Smooth muscle cell (in vitro differentiated cells): ENCODE measurements around the gene KIAA0753. TPM values are rescaled to one million over a fixed set of nuclear protein-coding genes. Genes with fewer than 3 reads are reported as not detected.

Experiments
- DNase-seq: peaks from one replicate; lab custom pipeline; 2025; ENCODE audit not compliant: unreplicated experiment; lab: John Stamatoyannopoulos, UW
- H2AFZ ChIP-seq: fragments of 200-600 bp; sonication (generic); 2 replicates; pipeline ENCODE4 v1.6.0; 2016; ENCODE audit warnings: antibody characterized with exemption, low read depth, mild to moderate bottlenecking
- H3F3A ChIP-seq: fragments of 200-600 bp; sonication (generic); 2 replicates; pipeline ENCODE4 v1.6.0; 2017; ENCODE audit warnings: antibody characterized with exemption, low read depth
- H3K27ac ChIP-seq: fragments of 200-600 bp; sonication (generic); 2 replicates; pipeline ENCODE4 v1.5.1; 2016; ENCODE audit warnings: low read depth, mild to moderate bottlenecking
- H3K27me3 ChIP-seq: fragments of 200-600 bp; sonication (generic); 2 replicates; pipeline ENCODE4 v1.6.1; 2016; ENCODE audit warnings: low read depth, mild to moderate bottlenecking
- H3K36me3 ChIP-seq: fragments of 200-600 bp; sonication (generic); 2 replicates; pipeline ENCODE4 v1.5.1; 2016; ENCODE audit warnings: low read depth
- H3K4me1 ChIP-seq: fragments of 200-600 bp; sonication (generic); 2 replicates; pipeline ENCODE4 v1.5.1; 2016; ENCODE audit warnings: low read depth
- H3K4me2 ChIP-seq: fragments of 200-600 bp; sonication (generic); 2 replicates; pipeline ENCODE4 v1.6.0; 2016; ENCODE audit warnings: mild to moderate bottlenecking
- H3K4me3 ChIP-seq: fragments of 200-600 bp; sonication (generic); 2 replicates; pipeline ENCODE4 v1.5.1; 2016; ENCODE audit warnings: mild to moderate bottlenecking
- H3K79me2 ChIP-seq: fragments of 200-600 bp; sonication (generic); 2 replicates; pipeline ENCODE4 v1.6.0; 2016; ENCODE audit warnings: low read depth, mild to moderate bottlenecking
- H3K9ac ChIP-seq: fragments of 200-600 bp; sonication (generic); 2 replicates; pipeline ENCODE4 v1.6.0; 2016; ENCODE audit warnings: low read depth
- H3K9me3 ChIP-seq: fragments of 200-600 bp; sonication (generic); replicated peaks from 2 replicates; pipeline ENCODE4 v1.5.1; 2016; ENCODE audit warnings: low read depth
- H4K20me1 ChIP-seq: fragments of 200-600 bp; sonication (generic); 2 replicates; pipeline ENCODE4 v1.6.0; 2016; ENCODE audit warnings: low read depth
- WGBS: methylation state at CpG from one replicate; pipeline ENCODE4 v1.1.7; 2016; ENCODE audit warnings: low lambda C conversion rate; 5-methylcytosine and 5-hydroxymethylcytosine counted together
- polyA plus RNA-seq: library from polyadenylated mRNA; unstranded; fragments of >200 nt; fragmentation: Nextera tagmentation; extraction: Ambion mirVana; gene quantifications from 2 replicates; pipeline ENCODE4 v1.2.1, GENCODE V29; 2016
- total RNA-seq: library from RNA; depleted of rRNA; stranded (reverse); fragments of >200 nt; gene quantifications from 2 replicates; pipeline ENCODE4 v1.2.3, GENCODE V29; 2014
- TF ChIP-seq, protein P1 (sequence below): fragments of 200-600 bp; sonication (generic); IDR thresholded peaks from 2 replicates; pipeline ENCODE4 v1.5.1; 2017; ENCODE audit warnings: borderline replicate concordance, mild to moderate bottlenecking, antibody characterized with exemption; ENCODE audit not compliant: insufficient read depth, poor library complexity, severe bottlenecking

The KIAA0753 gene
- total and polyA plus RNA-seq, 2 experiments from 2014 or later: 4.9 to 15.0 TPM

GRCh38 chr17:6571452-6571781 is 69.1 kb downstream of the KIAA0753 start:
- H2AFZ ChIP-seq: no peak overlapping the region
- H3K9ac ChIP-seq: no peak overlapping the region
- H3K36me3 ChIP-seq: no peaks in the 10 kb centered on the region
- TF ChIP-seq, protein P1, sequence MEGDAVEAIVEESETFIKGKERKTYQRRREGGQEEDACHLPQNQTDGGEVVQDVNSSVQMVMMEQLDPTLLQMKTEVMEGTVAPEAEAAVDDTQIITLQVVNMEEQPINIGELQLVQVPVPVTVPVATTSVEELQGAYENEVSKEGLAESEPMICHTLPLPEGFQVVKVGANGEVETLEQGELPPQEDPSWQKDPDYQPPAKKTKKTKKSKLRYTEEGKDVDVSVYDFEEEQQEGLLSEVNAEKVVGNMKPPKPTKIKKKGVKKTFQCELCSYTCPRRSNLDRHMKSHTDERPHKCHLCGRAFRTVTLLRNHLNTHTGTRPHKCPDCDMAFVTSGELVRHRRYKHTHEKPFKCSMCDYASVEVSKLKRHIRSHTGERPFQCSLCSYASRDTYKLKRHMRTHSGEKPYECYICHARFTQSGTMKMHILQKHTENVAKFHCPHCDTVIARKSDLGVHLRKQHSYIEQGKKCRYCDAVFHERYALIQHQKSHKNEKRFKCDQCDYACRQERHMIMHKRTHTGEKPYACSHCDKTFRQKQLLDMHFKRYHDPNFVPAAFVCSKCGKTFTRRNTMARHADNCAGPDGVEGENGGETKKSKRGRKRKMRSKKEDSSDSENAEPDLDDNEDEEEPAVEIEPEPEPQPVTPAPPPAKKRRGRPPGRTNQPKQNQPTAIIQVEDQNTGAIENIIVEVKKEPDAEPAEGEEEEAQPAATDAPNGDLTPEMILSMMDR: no peak
- H3K4me3 ChIP-seq: no peak overlapping the region
- H4K20me1 ChIP-seq: peaks cover 7% of the 10 kb centered on the region
- peaks cover 33% of the 10 kb centered on the region for H3K4me1 ChIP-seq
- no peak overlapping the region for H3K4me2 ChIP-seq
- H3K9me3 ChIP-seq: no peaks in the 10 kb centered on the region
- 85% methylated on average over 7 of the region's 7 CpGs for whole genome bisulfite sequencing
- no peak for DNase-seq
- no peaks in the 10 kb centered on the region for H3F3A ChIP-seq
- H3K27me3 ChIP-seq: no peaks in the 10 kb centered on the region
- H3K79me2 ChIP-seq: no peaks in the 10 kb centered on the region
- no peak overlapping the region for H3K27ac ChIP-seq

- H3F3A ChIP-seq: no peaks in the 10 kb centered on the region
- H3K79me2 ChIP-seq: no peaks in the 10 kb centered on the region
- no peak overlapping the region for H3K4me3 ChIP-seq
- 92% methylated on average over 18 of the region's 18 CpGs for WGBS
- no peak overlapping the region for H3K27ac ChIP-seq
- H3K36me3 ChIP-seq: no peaks in the 10 kb centered on the region
- H3K27me3 ChIP-seq: no peaks in the 10 kb centered on the region
- no peak overlapping the region for H2AFZ ChIP-seq
- peaks cover 33% of the 10 kb centered on the region for H3K4me1 ChIP-seq
- TF ChIP-seq, protein P1: no peak
- no peak for DNase-seq
- H3K4me2 ChIP-seq: no peak overlapping the region
- no peak overlapping the region for H3K9ac ChIP-seq
- no peaks in the 10 kb centered on the region for H3K9me3 ChIP-seq
- H4K20me1 ChIP-seq: peaks cover 7% of the 10 kb centered on the region
Measured at GRCh38 chr17:6570731-6571451, 69.6 kb downstream of the KIAA0753 start.

DNA sequence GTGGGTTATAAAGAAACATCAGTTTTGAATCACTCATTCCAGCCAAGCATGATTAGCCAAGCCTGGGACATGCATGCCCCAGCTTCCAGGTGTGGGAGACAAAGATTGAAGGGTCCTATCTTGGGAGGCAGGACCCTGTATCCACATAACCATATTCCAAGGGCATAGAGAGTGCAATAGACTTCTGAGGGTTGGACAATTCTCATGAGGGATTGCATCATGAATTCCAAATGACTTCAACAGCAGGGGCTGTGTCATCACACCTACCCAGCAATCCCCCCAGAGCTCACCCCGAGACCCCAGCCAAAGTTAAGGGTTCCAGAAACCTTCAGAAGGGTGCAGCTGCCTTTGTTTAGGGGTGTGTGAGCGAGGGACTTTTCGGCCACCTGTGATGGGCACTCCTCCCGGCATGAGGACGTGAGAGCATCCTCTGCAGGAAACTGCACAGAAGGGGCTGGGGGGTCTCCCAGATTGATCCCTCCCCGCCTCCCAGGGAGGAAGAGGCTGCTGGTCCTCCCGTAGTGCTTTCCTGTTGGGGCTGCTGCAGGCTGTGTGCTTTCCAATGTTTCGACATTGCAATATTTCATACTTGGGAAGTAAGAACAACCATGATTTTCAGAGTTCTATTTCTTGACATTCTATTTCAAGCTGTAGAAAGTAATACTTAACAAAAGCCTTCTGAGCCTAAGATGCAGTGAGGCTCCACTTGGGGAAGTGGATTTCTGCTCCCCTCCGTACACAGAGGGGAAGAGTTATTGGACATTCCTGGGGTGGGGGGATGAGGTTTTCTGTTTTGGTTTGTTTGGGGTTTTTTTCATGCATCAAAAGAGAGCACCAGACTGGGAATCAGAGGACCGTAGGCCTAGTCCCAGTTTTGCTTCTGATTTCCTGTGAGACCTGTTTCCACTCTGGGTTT is 70.9 kb downstream of the KIAA0753 start:
- Histone ChIP-seq H3K4me1 (peaks cover 21% of the 10 kb centered on the region), H3K9me3 (no peaks in the 10 kb centered on the region), H3K36me3 (no peaks in the 10 kb centered on the region), H3K27ac (no peak overlapping the region), H3K4me3 (no peak overlapping the region), H3K79me2 (no peaks in the 10 kb centered on the region), H3K4me2 (no peak overlapping the region), H4K20me1 (peaks cover 5% of the 10 kb centered on the region), H3K27me3 (no peaks in the 10 kb centered on the region), H3K9ac (no peak overlapping the region), H3F3A (no peaks in the 10 kb centered on the region), H2AFZ (no peak overlapping the region)
- no peak for DNase-seq
- WGBS: 86% methylated on average over 10 of the region's 10 CpGs
- TF ChIP-seq, protein P1: no peak
